Colonic mucosa (tissue), 4 donors: Measurements from ENCODE around the gene NPIPB2. TPM values are rescaled to one million over a fixed set of nuclear protein-coding genes. Genes with fewer than 3 reads are reported as not detected.

Experiments
- DNase-seq: peaks from one replicate; pipeline ENCODE4 v3.0.0-alpha.2; 2020
- H3K27ac ChIP-seq: fragments of 200-600 bp; one replicate; pipeline ENCODE4 v1.8.0; 2021
- H3K27me3 ChIP-seq: fragments of 200-600 bp; one replicate; pipeline ENCODE4 v1.8.0; 2021
- H3K36me3 ChIP-seq: fragments of 200-600 bp; one replicate; pipeline ENCODE4 v1.8.0; 2021
- H3K4me1 ChIP-seq: fragments of 200-600 bp; one replicate; pipeline ENCODE4 v1.8.0; 2021; ENCODE audit warnings: mild to moderate bottlenecking
- H3K4me3 ChIP-seq: fragments of 200-600 bp; one replicate; pipeline ENCODE4 v1.8.0; 2021
- H3K9ac ChIP-seq, 2 donors: one replicate each; pipeline ENCODE4 v1.7.0; 2013; ENCODE audit warnings: control low read depth in 2 of 2, low read depth in 2 of 2, low read length in 2 of 2
- H3K9me3 ChIP-seq: fragments of 200-600 bp; one replicate; pipeline ENCODE4 v1.8.0; 2021
- intact Hi-C: fragments of 100-400 bp; cut with DNase I; formaldehyde crosslinking; loops from one replicate; pipeline ENCODE4 v1.14.1; 2022
- total RNA-seq, 2 donors: library from RNA; stranded (reverse); fragmentation: NEBNext Ultra II Directional in 1 of 2; extraction: Animal tissue kit (Norgen Biotek cat#: 25700) in 1 of 2; gene quantifications; one replicate each; pipeline ENCODE4 v1.2.1, GENCODE V29; 2021
- TF ChIP-seq, protein P1 (sequence below): fragments of 200-600 bp; IDR thresholded peaks from one replicate; pipeline ENCODE4 v1.8.0; 2022; ENCODE audit warnings: antibody characterized with exemption, mild to moderate bottlenecking
- donor health status: healthy.
- donor health status: DM: no; HTN: no; CAD: no.
- donor health status: DM: no; HTN: no; CAD: no.

Gene NPIPB2
- total RNA-seq, 2 donors from 2014 or later: 2.4 to 9.3 TPM

DNA sequence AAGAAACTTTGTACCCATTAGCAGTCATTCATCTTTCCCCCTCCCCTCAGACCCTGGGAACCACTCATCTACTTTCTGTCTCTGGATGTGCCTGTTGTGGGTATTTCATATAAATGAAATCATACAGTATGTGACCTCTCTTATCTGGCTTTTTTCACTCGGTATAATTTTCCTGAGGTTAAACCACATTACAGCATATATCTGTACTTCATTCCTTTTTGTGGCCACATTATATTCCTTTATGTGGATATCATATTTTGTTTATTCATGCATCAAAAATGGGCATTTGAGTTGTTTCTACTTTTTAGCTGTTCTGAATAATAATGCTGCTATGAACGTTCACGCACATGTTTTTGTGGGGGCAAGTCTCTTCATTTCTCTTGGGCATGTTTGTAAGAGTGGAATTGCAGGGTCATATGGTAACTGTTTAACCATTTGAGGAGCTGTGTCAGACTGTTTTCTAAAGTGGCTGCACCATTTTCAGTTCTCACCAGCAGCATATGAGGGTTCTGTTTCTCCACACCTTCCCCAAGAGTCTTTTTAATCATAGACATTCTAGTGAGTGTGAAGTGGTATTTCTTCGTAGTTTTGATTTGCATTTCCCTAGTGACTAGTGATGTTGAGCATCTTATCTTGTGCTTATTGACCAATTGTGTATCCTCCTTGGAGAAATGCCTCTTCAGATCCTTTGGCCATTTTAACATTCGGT lies 38.4 kb upstream of the NPIPB2 start:
- H3K27me3 ChIP-seq: no peaks in the 10 kb centered on the region
- no peak overlapping the region for H3K9ac ChIP-seq
- H3K9me3 ChIP-seq: no peaks in the 10 kb centered on the region
- intact Hi-C loops: no loop called here
- TF ChIP-seq, protein P1, sequence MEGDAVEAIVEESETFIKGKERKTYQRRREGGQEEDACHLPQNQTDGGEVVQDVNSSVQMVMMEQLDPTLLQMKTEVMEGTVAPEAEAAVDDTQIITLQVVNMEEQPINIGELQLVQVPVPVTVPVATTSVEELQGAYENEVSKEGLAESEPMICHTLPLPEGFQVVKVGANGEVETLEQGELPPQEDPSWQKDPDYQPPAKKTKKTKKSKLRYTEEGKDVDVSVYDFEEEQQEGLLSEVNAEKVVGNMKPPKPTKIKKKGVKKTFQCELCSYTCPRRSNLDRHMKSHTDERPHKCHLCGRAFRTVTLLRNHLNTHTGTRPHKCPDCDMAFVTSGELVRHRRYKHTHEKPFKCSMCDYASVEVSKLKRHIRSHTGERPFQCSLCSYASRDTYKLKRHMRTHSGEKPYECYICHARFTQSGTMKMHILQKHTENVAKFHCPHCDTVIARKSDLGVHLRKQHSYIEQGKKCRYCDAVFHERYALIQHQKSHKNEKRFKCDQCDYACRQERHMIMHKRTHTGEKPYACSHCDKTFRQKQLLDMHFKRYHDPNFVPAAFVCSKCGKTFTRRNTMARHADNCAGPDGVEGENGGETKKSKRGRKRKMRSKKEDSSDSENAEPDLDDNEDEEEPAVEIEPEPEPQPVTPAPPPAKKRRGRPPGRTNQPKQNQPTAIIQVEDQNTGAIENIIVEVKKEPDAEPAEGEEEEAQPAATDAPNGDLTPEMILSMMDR: no peak
- no peak for DNase-seq
- H3K4me3 ChIP-seq: no peak overlapping the region
- peaks cover 13% of the 10 kb centered on the region for H3K4me1 ChIP-seq
- no peaks in the 10 kb centered on the region for H3K36me3 ChIP-seq
- H3K27ac ChIP-seq: no peak overlapping the region

DNA sequence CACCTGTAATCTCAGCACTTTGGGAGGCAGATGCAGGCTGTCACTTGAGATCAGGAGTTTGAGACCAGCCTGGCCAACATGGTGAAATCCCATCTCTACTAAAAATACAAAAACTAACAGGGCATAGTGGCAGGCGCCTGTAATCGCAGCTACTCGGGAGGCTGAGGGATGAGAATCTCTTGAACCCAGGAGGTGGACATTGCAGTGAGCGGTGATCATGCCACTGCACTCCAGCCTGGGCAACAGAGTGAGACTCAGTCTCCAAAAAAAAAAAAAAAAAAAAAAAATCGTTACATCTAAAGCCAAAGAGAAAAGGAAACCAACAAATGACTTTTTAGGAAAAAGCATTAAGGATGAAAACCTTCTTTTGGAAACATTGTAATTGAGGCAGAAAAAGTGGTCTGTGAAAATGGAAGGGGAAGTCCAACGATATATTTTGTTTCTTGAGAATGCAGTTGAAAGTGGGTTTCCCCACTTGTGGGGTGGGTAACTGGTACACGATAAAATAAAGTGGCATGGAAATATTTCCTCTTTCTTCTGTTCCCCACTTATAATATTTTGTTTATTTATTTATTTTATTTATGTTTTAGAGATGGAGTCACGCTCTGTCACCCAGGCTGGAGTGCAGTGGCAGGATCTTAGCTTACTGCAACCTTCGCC lies 37.3 kb upstream of the NPIPB2 start:
- Histone ChIP-seq H3K4me3 (no peak overlapping the region), H3K4me1 (peaks cover 13% of the 10 kb centered on the region), H3K9me3 (no peaks in the 10 kb centered on the region), H3K9ac (no peak overlapping the region), H3K27ac (no peak overlapping the region), H3K36me3 (no peaks in the 10 kb centered on the region), H3K27me3 (no peaks in the 10 kb centered on the region)
- intact Hi-C loops: no loop called here
- DNase-seq: no peak
- TF ChIP-seq, protein P1: no peak

DNA sequence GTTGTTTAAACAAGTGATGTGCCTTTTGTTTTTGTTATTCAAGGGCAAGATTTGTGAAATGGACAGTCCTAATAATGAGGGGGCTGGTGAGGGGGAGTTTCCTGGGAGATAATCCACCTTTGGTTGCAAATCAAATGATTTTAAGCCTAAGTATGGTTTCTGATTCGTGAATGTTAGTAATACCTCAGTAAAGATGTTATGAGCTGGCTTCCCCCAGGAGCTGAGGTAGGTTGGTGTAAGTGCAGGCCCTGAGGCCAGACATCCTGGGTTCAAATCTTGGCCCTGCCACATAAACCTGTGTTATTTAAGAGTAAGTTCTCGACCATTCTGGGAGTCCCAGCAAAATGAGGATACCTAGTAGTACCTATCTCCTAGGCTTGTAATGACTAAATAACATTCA lies 36.2 kb upstream of the NPIPB2 start:
- TF ChIP-seq, protein P1: no peak
- intact Hi-C loops: no loop called here
- Histone ChIP-seq H3K4me3 (no peak overlapping the region), H3K36me3 (no peaks in the 10 kb centered on the region), H3K27me3 (no peaks in the 10 kb centered on the region), H3K4me1 (peaks cover 13% of the 10 kb centered on the region), H3K9me3 (no peaks in the 10 kb centered on the region), H3K9ac (peak overlapping the region; percentile 24 to 94), H3K27ac (peak overlapping the region; percentile 57)
- no peak for DNase-seq

DNA sequence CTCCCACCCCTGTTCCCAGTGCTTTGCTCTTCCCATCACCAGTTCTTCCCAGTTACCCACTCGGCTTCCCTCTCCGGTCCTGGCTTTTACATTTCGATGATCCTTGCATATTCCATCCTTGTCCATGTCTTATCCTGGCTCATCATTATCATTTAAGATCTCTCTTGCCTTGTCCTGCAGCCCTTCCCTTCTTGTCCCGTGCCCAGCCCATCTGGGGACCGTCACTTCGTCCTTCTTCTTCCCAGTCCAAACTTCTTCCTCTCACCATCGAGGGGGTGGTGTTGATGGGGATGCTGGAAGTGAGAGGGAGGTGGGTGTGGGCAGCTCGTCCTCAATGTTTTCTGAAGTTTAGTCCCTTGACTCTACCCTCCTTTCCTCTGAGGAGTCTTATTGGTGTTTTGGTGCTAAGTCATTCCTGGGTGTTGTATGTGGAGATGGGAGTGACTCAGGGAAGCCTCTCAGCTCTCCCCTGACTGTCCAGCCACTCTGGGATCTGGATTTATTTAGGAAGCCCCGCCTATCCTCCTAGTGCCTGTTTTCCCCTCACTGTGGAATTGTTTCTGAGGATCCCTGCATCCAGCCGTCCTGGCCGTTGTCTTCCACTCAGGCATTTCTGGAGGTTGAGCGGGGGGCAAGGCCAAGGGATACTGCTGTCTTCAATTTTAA lies 35.7 kb upstream of the NPIPB2 start:
- Histone ChIP-seq H3K9me3 (no peaks in the 10 kb centered on the region), H3K36me3 (no peaks in the 10 kb centered on the region), H3K27me3 (no peaks in the 10 kb centered on the region), H3K4me3 (peak overlapping the region; percentile 98), H3K9ac (peak overlapping the region; percentile 80 to 94), H3K4me1 (peaks cover 13% of the 10 kb centered on the region), H3K27ac (peak overlapping the region; percentile 57)
- no peak for DNase-seq
- TF ChIP-seq, protein P1: no peak
- intact Hi-C loops: no loop called here

DNA sequence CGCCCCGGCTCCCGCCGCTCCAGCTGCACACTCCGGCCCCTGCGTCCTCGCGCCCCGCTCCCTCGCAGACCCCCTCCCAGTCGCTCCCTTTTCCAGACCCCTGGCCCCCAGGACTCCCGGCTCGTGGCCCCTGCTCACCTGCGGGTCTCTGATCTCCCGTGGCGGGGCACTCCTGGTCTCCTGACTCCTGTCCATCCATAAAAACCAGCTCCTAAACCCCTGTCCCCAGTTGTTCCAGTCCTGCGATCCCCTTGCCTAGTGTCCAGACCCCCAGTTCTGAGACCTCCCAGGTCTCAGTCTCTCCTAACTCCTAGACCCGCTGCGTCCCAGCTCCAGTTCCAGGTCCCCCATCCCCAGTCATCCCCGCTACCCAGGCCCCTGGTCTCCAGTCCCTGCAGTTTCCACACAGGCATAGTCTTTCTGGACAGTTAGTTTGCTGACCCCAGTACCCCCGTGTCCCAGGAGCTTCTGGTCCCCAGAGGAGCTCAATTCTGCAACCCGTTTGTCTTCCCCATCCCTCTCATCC lies 35.1 kb upstream of the NPIPB2 start:
- H3K36me3 ChIP-seq: no peaks in the 10 kb centered on the region
- H3K4me3 ChIP-seq: peak overlapping the region; percentile 98
- peaks cover 13% of the 10 kb centered on the region for H3K4me1 ChIP-seq
- TF ChIP-seq, protein P1: no peak
- no peaks in the 10 kb centered on the region for H3K27me3 ChIP-seq
- intact Hi-C loops: no loop called here
- peak overlapping the region; percentile 57 for H3K27ac ChIP-seq
- no peaks in the 10 kb centered on the region for H3K9me3 ChIP-seq
- peak overlapping the region; percentile 80 to 94 for H3K9ac ChIP-seq
- DNase-seq: no peak
